Sigmoid colon (tissue), 4 donors: ENCODE data around the gene VWA5A.

Source experiments
- CTCF ChIP-seq, 4 experiments: fragments of 450-650 bp in 3 of 4; fragments of 200-600 bp in 1 of 4; IDR thresholded peaks; one replicate each; pipeline ENCODE4 v1.5.1; 2016 to 2019; ENCODE audit warnings: antibody characterized with exemption in 4 of 4, mild to moderate bottlenecking in 3 of 4, moderate library complexity in 2 of 4
- POLR2A ChIP-seq, 2 donors: fragments of 450-650 bp; IDR thresholded peaks; one replicate each; pipeline ENCODE4 v1.6.1; 2016; ENCODE audit warnings: antibody characterized with exemption in 2 of 2, mild to moderate bottlenecking in 2 of 2, moderate library complexity in 2 of 2
- POLR2AphosphoS5 ChIP-seq, 4 donors: sonication (generic); formaldehyde crosslinking; IDR thresholded peaks; one replicate each; pipeline ENCODE4 v1.6.1; 2017; ENCODE audit warnings: antibody characterized with exemption in 4 of 4

GRCh38 chr11:124167826-124168231 is 52.6 kb downstream of the VWA5A start:
- TF ChIP-seq CTCF (IDR thresholded peaks at IDR 0.05) (no peak), POLR2A (IDR thresholded peaks at IDR 0.05) (no peak), POLR2AphosphoS5 (IDR thresholded peaks at IDR 0.05) (no peak)
